Kidney (tissue), 14 donors: Measurements from ENCODE around the gene ANAPC10. TPM values are rescaled to one million over a fixed set of nuclear protein-coding genes. Genes with fewer than 3 reads are reported as not detected.

Source experiments
- DNase-seq, 5 donors: peaks; one replicate each; pipeline ENCODE4 v3.0.0-alpha.2; 2013 to 2020
- FAIRE-seq: peaks from 2 replicates; lab custom pipeline; 2012; peaks lifted over from hg19 to GRCh38; lab: Jason Lieb, UNC
- H3K27ac ChIP-seq, 2 donors: one replicate each; pipeline ENCODE4 v1.7.0; 2013; ENCODE audit warnings: low read depth in 2 of 2, low read length in 2 of 2, inconsistent platforms in 1 of 2
- H3K27me3 ChIP-seq: one replicate; pipeline ENCODE4 v1.7.1; 2013; ENCODE audit warnings: low read length, inconsistent platforms; ENCODE audit not compliant: control insufficient read depth, insufficient read depth
- H3K36me3 ChIP-seq, 3 donors: one replicate each; pipeline versions ENCODE4 v1.7.0 to v1.7.1; 2013; ENCODE audit warnings: low read length in 3 of 3, control low read depth in 1 of 3, inconsistent platforms in 1 of 3; ENCODE audit not compliant: insufficient read depth in 3 of 3, control insufficient read depth in 2 of 3
- H3K4me1 ChIP-seq, 3 donors: one replicate each; pipeline versions ENCODE4 v1.7.0 to v1.7.1; 2013; ENCODE audit warnings: low read length in 3 of 3, inconsistent platforms in 1 of 3, low read depth in 1 of 3; ENCODE audit not compliant: control insufficient read depth in 2 of 3, insufficient read depth in 2 of 3
- H3K4me3 ChIP-seq, 3 donors: one replicate each; pipeline versions ENCODE4 v1.7.0 to v1.8.1; 2013; ENCODE audit warnings: low read length in 3 of 3, control low read depth in 1 of 3, inconsistent platforms in 1 of 3
- H3K9ac ChIP-seq, 3 donors: one replicate each; pipeline versions ENCODE4 v1.7.0 to v1.7.1; 2013; ENCODE audit warnings: low read length in 3 of 3, control low read depth in 1 of 3, inconsistent platforms in 1 of 3
- H3K9me3 ChIP-seq, 3 donors: one replicate each; pipeline versions ENCODE4 v1.7.0 to v1.7.1; 2013; ENCODE audit warnings: low read length in 3 of 3, control low read depth in 1 of 3, inconsistent platforms in 1 of 3; ENCODE audit not compliant: control insufficient read depth in 2 of 3, insufficient read depth in 1 of 3
- CTCF ChIP-seq: IDR thresholded peaks from 3 replicates; pipeline ENCODE4 v1.5.1; 2012; ENCODE audit warnings: mild to moderate bottlenecking, moderate library complexity, borderline replicate concordance; ENCODE audit not compliant: insufficient read depth; ENCODE audit errors: extremely low read depth
- intact Hi-C: fragments of 100-400 bp; cut with DNase I; formaldehyde crosslinking; loops from one replicate; pipeline ENCODE4 v1.11.1; 2022
- polyA plus RNA-seq: library from polyadenylated mRNA; stranded (reverse); fragments of 350-450 nt; fragmentation: Illumina TruSeq; extraction: RNeasy Lipid Tissue Mini Kit (QIAGEN cat#74804); gene quantifications from one replicate; pipeline ENCODE4 v1.2.3, GENCODE V29; 2014; ENCODE audit warnings: low read depth, low replicate concordance; ENCODE audit not compliant: insufficient read depth
- total RNA-seq: library from RNA; stranded (reverse); fragmentation: NEBNext Ultra II Directional; extraction: Animal tissue kit (Norgen Biotek cat#: 25700); gene quantifications from one replicate; pipeline ENCODE4 v1.2.1, GENCODE V29; 2021
- donor health status: control.
- donor health status: control.
- donor health status: control.
- donor health status: control.
- donor health status: control.
- donor health status: DM: yes; HTN: yes; CAD: no.
- donor health status: Normal renal cell carcinoma (clear cell type).

ANAPC10 gene
- total and polyA plus RNA-seq, 2 donors from 2014 or later: 18.0 to 23.3 TPM

DNA sequence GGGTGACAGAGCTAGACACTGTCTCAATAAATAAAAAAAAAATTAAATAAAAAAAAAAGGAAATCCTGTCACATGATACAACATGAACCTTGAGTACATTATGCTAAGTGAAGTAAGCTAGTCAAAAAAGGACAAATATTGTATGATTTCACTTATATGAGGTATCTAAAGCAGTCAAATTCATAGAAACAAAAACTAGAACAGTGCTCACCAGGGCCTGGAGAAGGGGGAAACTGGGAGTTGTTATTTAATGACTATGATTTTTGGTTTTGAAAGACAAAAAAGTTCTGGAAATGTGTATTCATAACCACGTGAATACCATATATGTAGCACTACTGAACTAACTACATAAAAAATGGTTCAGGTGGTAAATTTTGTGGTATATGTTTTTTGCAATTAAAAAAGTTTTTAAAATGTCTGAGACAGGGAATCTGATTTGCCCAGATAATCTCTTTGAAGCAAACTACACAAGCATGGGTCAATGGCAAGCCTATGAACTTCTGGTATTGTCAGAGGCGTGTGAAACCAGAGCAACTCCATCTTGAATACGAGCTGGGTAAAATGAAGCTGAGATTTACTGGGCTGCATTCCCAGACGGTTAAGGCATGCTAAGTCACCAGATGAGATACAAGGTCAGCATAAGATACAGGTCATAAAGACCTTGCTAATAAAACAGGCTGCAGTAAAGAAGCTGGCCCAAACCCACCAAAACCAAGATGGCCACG lies 42.3 kb downstream of the ANAPC10 start:
- DNase-seq (no peak), FAIRE-seq (no peak)
- TF ChIP-seq CTCF: no peak
- Histone ChIP-seq H3K9me3 (no peaks in the 10 kb centered on the region), H3K4me1 (no peaks in the 10 kb centered on the region), H3K36me3 (no peaks in the 10 kb centered on the region), H3K27me3 (no peaks in the 10 kb centered on the region), H3K9ac (no peak overlapping the region), H3K27ac (no peak overlapping the region), H3K4me3 (no peak overlapping the region)
- intact Hi-C loops: no loop called here

DNA sequence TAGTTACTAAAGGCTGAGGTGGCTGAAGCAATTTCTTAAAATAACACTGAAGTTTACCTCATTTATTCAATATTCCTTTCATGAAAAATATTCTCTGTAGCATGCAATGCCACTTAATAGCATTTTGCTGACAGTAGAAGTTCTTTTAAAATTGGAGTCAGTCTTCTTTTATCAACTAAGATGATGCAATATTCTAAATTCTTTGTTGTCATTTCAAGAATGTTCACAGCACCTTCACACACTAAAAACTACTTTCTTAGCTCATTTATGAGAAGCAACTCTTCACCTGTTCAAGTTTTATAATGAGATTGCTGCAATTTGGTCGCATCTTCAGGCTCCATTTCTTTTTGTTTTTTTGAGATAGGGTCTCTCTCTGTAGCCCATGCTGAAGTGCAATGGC lies 48.8 kb downstream of the ANAPC10 start:
- intact Hi-C loops: no loop called here
- FAIRE-seq: no peak
- no peak overlapping the region for H3K4me3 ChIP-seq
- no peak overlapping the region for H3K9ac ChIP-seq
- H3K9me3 ChIP-seq: no peaks in the 10 kb centered on the region
- H3K27me3 ChIP-seq: no peaks in the 10 kb centered on the region
- H3K4me1 ChIP-seq: no peaks in the 10 kb centered on the region
- H3K27ac ChIP-seq: no peak overlapping the region
- no peak for DNase-seq
- no peaks in the 10 kb centered on the region for H3K36me3 ChIP-seq
- no peak for TF ChIP-seq CTCF

DNA sequence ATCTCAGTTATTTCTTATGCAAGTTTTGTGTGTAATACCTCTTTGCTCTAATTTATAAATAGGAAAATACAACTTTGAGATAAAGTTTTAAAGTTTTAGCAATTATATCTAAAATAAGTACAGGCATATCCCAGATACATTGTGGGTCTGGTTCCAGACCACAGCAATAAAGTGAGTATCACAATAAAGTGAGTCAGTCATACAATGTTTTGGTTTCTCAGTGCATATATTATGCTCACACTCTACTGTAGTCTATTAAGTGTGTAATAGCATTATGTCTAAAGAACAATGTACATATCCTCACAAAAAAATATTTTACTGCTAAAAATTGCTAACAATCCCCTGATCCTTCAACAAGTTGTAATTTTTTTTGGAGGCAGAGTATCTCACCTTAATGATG lies 49.2 kb downstream of the ANAPC10 start:
- no peaks in the 10 kb centered on the region for H3K4me1 ChIP-seq
- DNase-seq (no peak), FAIRE-seq (no peak)
- no peak overlapping the region for H3K9ac ChIP-seq
- H3K4me3 ChIP-seq: no peak overlapping the region
- H3K27me3 ChIP-seq: no peaks in the 10 kb centered on the region
- intact Hi-C loops: no loop called here
- no peak for TF ChIP-seq CTCF
- no peaks in the 10 kb centered on the region for H3K9me3 ChIP-seq
- H3K36me3 ChIP-seq: no peaks in the 10 kb centered on the region
- H3K27ac ChIP-seq: no peak overlapping the region

DNA sequence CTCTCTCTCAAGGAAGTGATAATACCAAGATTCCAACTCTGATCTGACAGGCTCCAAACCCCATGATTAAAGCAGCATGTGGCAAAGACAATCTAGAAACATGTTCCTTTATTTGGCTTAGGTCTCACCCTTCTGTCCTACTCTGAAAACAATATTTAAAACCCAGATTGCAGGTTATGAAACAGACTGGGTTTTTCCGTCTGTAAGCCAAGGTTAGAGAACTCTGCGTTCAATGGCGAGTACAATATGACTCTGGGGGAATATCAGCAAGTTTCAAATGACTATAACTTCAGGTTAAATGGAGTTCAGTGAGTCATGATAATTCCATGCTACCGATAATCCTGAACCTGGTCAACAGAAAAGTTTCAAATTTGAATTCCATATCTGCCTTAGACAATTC lies 50.8 kb downstream of the ANAPC10 start:
- Histone ChIP-seq H3K27me3 (no peaks in the 10 kb centered on the region), H3K27ac (no peak overlapping the region), H3K9me3 (no peaks in the 10 kb centered on the region), H3K36me3 (no peaks in the 10 kb centered on the region), H3K4me3 (no peak overlapping the region), H3K4me1 (no peaks in the 10 kb centered on the region), H3K9ac (no peak overlapping the region)
- no peak for DNase-seq
- TF ChIP-seq CTCF: no peak
- no peak for FAIRE-seq
- intact Hi-C loops: no loop called here
